Activated naive CD4-positive, alpha-beta T cell treated with anti-CD3 and anti-CD28 coated beads, Interleukin-2, amount 50 U/mL, for 16 hours (primary cell): ENCODE data around the gene DIP2C.
"Not testable (repeated sequence)": the region's sequence is repeated elsewhere in the genome, so short reads cannot be mapped to it uniquely, and the experiment has no call there.

Experiments
- DNase-seq: peaks from one replicate; pipeline ENCODE4 v3.0.0-alpha.2; 2020

DIP2C gene

DNA sequence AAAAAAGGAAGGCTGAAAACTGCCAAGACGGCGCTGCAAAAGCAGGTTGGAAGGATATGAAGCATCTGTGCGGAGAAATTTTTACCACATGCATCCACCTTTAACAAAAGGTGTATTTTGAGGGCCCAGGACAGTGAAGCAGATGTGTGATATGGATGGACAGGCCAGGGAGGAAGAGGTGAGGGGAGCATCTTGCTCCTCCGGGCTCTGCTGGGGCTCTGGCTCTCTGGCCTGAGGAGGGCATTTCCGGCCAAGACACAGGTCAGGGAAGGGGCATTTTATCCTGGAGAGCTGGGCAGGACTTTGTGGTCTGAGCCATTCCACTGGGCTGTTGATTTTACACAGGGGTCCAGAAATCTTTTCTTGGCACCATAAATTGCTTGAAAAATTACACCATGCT is 379.1 kb downstream of the DIP2C start:
- no peak for DNase-seq

DNA sequence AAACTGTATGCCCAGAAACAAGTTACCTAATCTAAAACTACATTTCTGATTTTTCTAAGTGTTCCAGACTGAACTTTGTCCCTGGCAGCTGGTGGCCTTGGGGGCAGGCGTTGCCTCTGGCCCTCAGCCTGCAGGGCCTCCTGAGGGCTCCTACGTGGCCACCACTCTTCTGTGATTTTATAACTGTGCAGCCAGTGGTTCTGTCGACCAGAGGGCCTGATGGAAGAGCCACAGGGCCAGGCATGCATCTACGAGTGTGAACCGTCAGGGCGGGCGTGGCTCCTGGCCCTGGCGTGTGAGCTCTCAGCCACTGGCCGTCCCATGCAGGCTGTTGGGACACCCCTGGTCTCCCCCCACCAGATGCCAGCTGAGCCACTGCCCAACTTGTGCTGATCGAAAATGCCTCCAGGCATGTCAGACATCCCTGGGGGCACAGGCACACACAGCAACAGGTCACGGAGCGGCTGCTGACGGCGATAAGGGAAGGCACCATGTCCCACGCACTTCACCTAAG is 380.8 kb downstream of the DIP2C start:
- DNase-seq = no peak

- no peak for DNase-seq
These were observed 381.4 kb downstream of the DIP2C start for GRCh38 chr10:308101-308500.

GRCh38 chr10:307659-308058 is 381.8 kb downstream of the DIP2C start:
- DNase-seq = no peak

- DNase-seq = no peak
These were observed 382.7 kb downstream of the DIP2C start for GRCh38 chr10:306675-307185.

DNA sequence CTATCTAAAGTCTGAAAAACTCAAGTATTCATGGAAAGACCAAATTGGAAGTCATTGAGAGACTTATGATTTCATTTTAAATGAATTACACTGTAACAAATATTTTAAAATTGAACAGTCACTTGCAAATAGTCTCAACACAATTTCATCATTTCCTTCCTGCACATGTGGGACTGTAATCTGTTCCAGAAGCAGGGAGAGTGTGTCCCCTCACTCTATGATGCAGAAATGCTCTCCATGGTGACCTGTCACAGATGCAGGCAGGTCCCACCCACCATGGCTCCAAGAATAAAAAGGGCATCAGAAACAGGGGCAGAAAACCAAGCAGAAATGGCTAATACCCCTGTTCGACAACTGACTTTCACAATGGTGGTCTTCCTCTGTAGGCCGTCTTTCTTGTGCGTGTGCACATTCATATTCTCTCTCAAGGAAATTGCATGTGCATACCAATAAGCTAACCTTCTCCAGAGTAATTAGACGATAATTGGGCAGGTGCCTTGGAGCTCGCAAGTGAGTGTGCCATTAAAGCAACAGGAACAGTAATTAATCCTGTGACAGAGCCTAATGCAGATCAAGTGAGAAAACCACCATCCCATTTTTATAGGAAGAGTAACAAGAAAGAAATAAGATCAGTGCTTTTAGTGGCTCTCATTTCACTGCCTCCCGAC is 383.3 kb downstream of the DIP2C start:
- no peak for DNase-seq

GRCh38 chr10:305034-305433 is 384.4 kb downstream of the DIP2C start:
- no peak for DNase-seq

DNA sequence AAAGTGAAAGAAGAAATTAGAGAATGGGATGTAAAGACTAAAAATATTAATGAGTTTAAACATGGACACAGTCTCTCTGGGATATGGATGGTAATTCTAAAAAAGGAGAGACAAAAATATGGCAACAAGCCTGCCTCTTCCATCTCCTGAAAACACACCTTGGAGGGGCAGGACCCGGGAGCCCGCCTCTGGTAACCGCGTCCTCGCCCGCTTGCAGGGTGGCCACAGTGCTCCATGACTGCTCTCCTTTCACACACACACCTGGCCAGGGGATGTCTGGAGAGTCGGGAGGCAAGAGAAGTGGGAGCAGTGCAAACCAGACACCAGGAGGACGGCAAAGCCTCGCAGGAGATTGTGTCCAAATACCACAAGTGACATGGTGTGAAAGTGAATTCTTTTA is 387.9 kb downstream of the DIP2C start:
- DNase-seq = no peak

DNA sequence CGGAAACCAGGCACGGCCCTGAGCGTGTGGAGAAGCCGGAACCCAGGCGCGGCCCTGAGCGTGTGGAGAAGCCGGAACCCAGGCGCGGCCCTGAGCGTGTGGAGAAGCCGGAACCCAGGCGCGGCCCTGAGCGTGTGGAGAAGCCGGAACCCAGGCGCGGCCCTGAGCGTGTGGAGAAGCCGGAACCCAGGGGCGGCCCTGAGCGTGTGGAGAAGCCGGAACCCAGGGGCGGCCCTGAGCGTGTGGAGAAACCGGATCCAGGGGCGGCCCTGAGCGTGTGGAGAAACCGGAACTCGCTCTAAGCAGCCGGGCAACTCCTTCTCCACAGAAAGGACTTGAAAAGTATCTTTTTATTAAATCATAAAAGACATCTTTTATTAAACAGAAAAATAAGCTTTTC is 388.9 kb downstream of the DIP2C start:
- not testable (repeated sequence) for DNase-seq

DNA sequence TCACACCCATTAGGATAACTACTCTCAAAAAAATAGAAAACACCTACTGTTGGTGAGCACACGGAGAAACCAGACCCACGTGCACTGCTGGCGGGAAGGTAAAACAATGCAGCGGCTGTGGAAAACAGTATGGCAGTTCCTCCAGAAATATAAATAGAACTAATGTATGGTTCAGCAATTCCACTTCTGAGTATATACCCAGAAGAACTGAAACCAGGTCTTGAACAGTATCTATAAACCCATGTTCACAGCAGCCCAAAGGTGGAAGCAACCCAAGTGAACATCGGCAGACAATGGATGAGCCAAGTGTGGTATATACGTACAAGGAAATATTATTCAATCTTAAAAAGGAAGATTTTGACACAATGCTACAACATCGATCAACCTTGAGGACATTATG is 389.5 kb downstream of the DIP2C start:
- no peak for DNase-seq

DNA sequence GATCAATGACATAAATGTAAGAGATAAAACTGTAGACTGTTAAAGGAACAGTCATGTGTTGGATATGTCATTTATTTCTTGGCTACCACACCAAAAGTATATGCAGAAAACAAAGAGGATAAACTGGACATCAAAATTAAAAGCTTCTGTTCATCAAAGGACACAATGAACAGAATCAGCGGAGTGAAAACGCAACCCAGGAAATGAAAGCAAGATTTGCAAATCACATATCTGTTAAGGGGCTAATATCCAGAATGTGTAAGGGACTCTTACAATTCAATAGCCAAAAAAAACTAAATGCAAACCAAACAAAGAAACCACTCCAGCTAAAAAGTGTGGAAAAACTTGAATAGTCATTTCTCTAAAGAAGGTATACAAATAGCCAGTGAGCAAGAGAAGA is 390.0 kb downstream of the DIP2C start:
- DNase-seq = no peak

DNA sequence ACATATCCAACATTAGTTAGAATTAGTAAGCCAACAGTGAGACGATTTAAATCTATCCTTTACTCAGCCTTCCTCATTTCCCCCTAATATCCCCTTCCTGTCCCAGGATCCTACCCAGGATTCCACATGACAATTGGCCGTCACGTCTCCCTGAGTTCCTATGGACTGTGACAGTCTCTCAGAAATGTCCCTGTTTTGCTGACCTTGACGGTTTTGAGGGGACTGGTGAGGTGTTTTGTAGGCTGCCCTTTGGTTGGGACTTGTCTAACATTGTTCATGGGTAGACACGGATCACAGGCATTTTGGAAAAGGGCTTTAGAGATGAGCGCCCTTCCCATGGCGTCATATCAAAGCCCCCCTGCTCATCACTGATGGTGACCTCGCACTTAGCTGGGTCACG is 391.4 kb downstream of the DIP2C start:
- DNase-seq = no peak

GRCh38 chr10:297567-297966 is 391.9 kb downstream of the DIP2C start:
- DNase-seq = no peak

DNA sequence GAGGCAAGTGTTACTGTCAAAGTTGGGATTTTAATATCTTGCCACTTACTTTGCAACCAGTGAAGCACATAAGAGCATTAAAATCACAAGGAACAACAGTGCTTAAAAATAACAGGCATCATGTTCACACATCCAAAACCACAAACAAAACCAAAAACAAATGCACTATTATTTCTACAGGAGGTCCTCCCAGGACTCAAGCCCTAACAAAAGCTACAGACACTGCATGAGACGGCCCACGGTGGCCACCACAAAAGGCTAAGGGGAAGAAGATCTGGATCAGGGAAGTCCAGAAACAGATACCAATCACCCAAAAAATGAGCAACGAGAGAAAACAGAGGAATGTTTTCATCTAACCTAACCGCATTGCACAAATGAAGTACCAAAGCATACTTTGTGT is 395.8 kb downstream of the DIP2C start:
- DNase-seq = no peak

- DNase-seq = no peak
These were observed 399.3 kb downstream of the DIP2C start for GRCh38 chr10:290026-290725.

GRCh38 chr10:289581-289980 is 399.9 kb downstream of the DIP2C start:
- DNase-seq = no peak

GRCh38 chr10:288316-289200 is 400.9 kb downstream of the DIP2C start:
- no peak for DNase-seq

DNA sequence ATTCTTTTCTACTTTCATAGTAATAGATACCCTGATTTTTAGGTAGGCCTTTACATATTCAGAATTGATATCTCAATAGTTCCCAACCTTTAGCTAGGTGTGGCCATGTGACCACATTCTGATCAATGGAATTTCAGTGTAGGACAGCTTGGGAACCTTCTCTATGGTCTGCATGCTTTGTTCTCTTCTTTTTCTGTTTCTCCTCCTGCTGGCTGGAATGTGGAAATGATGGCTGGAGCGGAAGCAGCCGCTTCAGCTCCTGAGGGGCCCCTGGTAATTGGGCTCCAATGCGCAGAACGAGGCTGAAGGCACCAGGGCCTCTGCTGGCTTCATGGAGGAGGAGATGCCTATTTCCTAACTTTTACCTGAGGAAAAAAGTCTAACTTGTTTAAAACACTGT is 401.7 kb downstream of the DIP2C start:
- DNase-seq = no peak

DNA sequence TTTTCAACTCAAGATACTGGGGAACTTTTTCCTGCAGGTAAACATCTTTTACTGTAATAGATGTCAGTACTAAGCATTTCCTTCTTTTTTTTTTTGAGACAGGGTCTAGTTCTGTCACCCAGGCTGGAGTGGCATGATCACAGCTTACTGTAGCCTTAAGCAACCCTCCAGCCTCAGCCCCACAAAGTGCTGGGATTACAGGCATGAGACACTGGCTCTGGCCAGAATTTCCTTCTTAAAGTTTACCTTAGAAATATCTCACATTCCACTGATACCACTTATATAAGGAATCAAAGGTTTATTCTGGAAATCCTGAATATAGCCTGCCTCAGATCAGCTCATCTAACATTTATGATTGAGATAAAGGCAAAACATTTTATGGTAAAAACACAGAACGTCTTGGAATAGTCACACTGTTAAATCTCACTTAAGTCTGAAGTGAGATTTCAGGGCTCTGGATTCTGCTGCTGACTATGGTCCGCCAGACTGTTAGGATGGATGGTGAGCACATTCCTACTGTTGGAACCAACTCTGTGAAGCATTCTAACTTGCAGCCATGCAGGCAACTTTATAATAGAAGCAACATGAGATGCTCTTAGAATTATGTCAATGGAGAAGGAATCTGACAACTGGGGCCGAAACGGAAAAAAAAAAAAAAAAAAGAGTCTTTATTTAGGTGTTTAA is 402.3 kb downstream of the DIP2C start:
- no peak for DNase-seq

DNA sequence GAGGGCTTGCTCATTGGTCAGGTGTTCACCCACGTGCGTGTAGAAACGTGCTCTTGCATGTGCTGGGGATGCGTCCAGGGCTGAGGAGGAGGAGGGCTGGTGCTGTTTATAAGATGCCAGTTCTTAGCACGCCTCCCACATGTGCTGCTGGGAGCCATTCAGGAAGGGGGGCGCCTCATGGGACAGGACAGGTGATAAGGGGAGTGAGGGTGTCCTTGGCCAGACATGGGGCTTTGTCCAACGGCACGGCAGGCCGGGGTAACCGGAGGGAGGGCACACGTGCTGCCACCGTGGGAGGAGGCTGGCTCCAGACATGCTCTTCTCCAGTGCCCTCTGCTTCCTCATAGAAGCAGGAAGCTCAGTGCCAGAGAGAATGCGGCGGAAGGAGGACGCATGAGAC is 404.3 kb downstream of the DIP2C start:
- DNase-seq = no peak

DNA sequence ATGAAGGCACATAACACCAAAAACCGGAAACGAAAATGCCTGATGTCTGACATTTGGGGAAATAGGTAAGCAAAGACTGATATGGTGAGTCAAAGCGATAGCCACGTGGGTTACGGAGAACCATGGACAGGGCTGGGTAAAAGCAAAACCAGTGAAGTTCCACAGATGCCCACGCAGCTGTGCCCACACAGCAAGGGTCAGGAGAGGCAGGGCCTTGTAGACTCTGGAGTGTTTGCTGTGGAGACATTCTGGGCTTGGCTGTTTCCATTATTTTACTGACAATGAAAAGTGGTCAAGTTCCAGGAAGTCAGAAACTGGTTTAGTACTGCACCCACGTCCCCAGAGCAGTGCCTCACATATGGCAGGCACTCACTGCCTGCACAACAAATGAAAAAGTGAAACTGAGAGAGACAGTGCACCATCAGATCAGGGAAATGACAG is 405.5 kb downstream of the DIP2C start:
- DNase-seq = no peak

- no peak for DNase-seq
These were observed 406.4 kb downstream of the DIP2C start for GRCh38 chr10:283140-283479.
